GM12878 (cell line): ENCODE results near the gene MAPKAP1. TPM values are rescaled to one million over a fixed set of nuclear protein-coding genes. Genes with fewer than 3 reads are reported as not detected.

Experiments
- ATAC-seq: fragments of 200-7000 bp; cut with Tn5 transposase; 3 replicates; pipeline ENCODE4 v1.9.1; 2020; ENCODE audit warnings: mild to moderate bottlenecking, moderate library complexity
- BruUV-seq: library from RNA; stranded (reverse); fragments of 400-500 nt; replicated peaks from 2 replicates; lab custom pipeline; 2021; lab: Mats Ljungman, UMichigan
- CTCF ChIA-PET: fragments of 300-600 bp; sonication (Branson Sonifier 250); formaldehyde crosslinking; extraction: SDS; loops from one replicate; lab custom pipeline; 2021; ENCODE audit warnings: inconsistent platforms; lab: Yijun Ruan, JAX
- POLR2A ChIA-PET: fragments of 350-600 bp; formaldehyde crosslinking; extraction: SDS; loops from one replicate; lab custom pipeline; 2021; ENCODE audit warnings: inconsistent platforms; lab: Charles Lee
- RAD21 ChIA-PET: fragments of 300-600 bp; sonication (Branson Sonifier 250); formaldehyde crosslinking; loops from one replicate; lab custom pipeline; 2023; ENCODE audit warnings: antibody characterized with exemption; ENCODE audit not compliant: unreplicated experiment; lab: Charles Lee
- SMC1A ChIA-PET: fragments of 300-600 bp; sonication (Branson Sonifier 250); formaldehyde crosslinking; loops from one replicate; lab custom pipeline; 2023; ENCODE audit not compliant: unreplicated experiment, uncharacterized antibody; lab: Charles Lee
- DNase-seq: peaks from one replicate; pipeline ENCODE4 v3.0.0-alpha.2; 2011; ENCODE audit warnings: low read depth, low spot score
- FAIRE-seq: peaks from 3 replicates; lab custom pipeline; 2011; peaks lifted over from hg19 to GRCh38; lab: Jason Lieb, UNC
- H2AFZ ChIP-seq: 2 replicates; pipeline ENCODE4 v1.6.0; 2011; ENCODE audit warnings: low read depth, low read length, control low read depth; ENCODE audit not compliant: control insufficient read depth
- H3K27ac ChIP-seq: 2 replicates; pipeline ENCODE4 v1.5.1; 2011; ENCODE audit warnings: control low read depth; ENCODE audit not compliant: control insufficient read depth, insufficient read depth
- H3K27me3 ChIP-seq, 2 experiments: replicated peaks in 1 of 2; 2 replicates each; pipeline versions ENCODE4 v1.6.0 to v1.6.1; 2011; ENCODE audit warnings: low read length in 1 of 2; ENCODE audit not compliant: control insufficient read depth in 2 of 2, insufficient read depth in 2 of 2
- H3K36me3 ChIP-seq, 2 experiments: 2 replicates each; pipeline ENCODE4 v1.5.1; 2011; ENCODE audit warnings: low read length in 1 of 2; ENCODE audit not compliant: control insufficient read depth in 2 of 2, insufficient read depth in 2 of 2
- H3K4me1 ChIP-seq: 2 replicates; pipeline ENCODE4 v1.6.1; 2011; ENCODE audit warnings: mild to moderate bottlenecking, low read length, moderate library complexity, mixed read lengths; ENCODE audit not compliant: control insufficient read depth, insufficient read depth
- H3K4me2 ChIP-seq: 2 replicates; pipeline ENCODE4 v1.6.0; 2011; ENCODE audit warnings: control low read depth; ENCODE audit not compliant: control insufficient read depth, insufficient read depth
- H3K4me3 ChIP-seq: fragments of 200-600 bp; sonication (generic); 2 replicates; pipeline ENCODE4 v1.5.1; 2016
- H3K79me2 ChIP-seq: 2 replicates; pipeline ENCODE4 v1.6.0; 2011; ENCODE audit warnings: low read length; ENCODE audit not compliant: control insufficient read depth, insufficient read depth
- H3K9ac ChIP-seq: 2 replicates; pipeline ENCODE4 v1.8.0; 2011; ENCODE audit warnings: low read length, control low read depth, mixed read lengths; ENCODE audit not compliant: control insufficient read depth, insufficient read depth
- H3K9me3 ChIP-seq: replicated peaks from 3 replicates; pipeline ENCODE4 v1.5.1; 2011; ENCODE audit warnings: mild to moderate bottlenecking, low read length; ENCODE audit not compliant: control insufficient read depth, insufficient read depth
- H4K20me1 ChIP-seq: 2 replicates; pipeline ENCODE4 v1.6.0; 2011; ENCODE audit not compliant: control insufficient read depth, insufficient read depth
- POU2F2 ChIP-seq: IDR thresholded peaks from 3 replicates; pipeline ENCODE4 v1.6.1; 2011; ENCODE audit warnings: low read depth, mild to moderate bottlenecking, low read length, borderline replicate concordance
- SMARCA5 ChIP-seq: fragments of 450-650 bp; IDR thresholded peaks from 2 replicates; pipeline ENCODE4 v1.6.1; 2017; ENCODE audit warnings: mild to moderate bottlenecking
- TAF1 ChIP-seq: IDR thresholded peaks from 2 replicates; pipeline ENCODE4 v1.6.1; 2011; ENCODE audit warnings: mild to moderate bottlenecking, low read depth, low read length, borderline replicate concordance
- ZBTB11 ChIP-seq: fragments of 450-650 bp; formaldehyde crosslinking; IDR thresholded peaks from 2 replicates; pipeline ENCODE4 v1.5.0; 2022; ENCODE audit warnings: mild to moderate bottlenecking, missing genetic modification characterization
- ZNF24 ChIP-seq: fragments of 450-650 bp; IDR thresholded peaks from 2 replicates; pipeline ENCODE4 v1.6.1; 2017; ENCODE audit warnings: antibody characterized with exemption, mild to moderate bottlenecking
- ZNF592 ChIP-seq: fragments of 450-650 bp; IDR thresholded peaks from 2 replicates; pipeline ENCODE4 v1.6.1; 2017; ENCODE audit warnings: mild to moderate bottlenecking, moderate library complexity
- whole genome bisulfite sequencing: methylation state at CpG from one replicate; pipeline ENCODE4 v1.1.6; 2016; ENCODE audit warnings: low lambda C conversion rate; ENCODE audit not compliant: insufficient replicate concordance, insufficient coverage; ENCODE audit errors: missing lambda C conversion rate; 5-methylcytosine and 5-hydroxymethylcytosine counted together
- in situ Hi-C: fragments of 300-500 bp; cut with MboI; formaldehyde crosslinking; loops from 9 replicates; pipeline ENCODE4 v1.14.3; 2018; ENCODE audit warnings: mixed read lengths
- intact Hi-C: fragments of 100-400 bp; cut with micrococcal nuclease; formaldehyde crosslinking; loops from one replicate; pipeline ENCODE4 v1.14.2; 2022; ENCODE audit not compliant: unreplicated experiment
- polyA plus RNA-seq, 11 experiments: library from polyadenylated mRNA; depleted of rRNA in 4 of 11; unstranded in 6 of 11; stranded (reverse) in 5 of 11; fragments of >200 nt; fragmentation: Nextera tagmentation in 4 of 11; fragmentation: Illumina TruSeq in 1 of 11; extraction: Ambion mirVana in 4 of 11; extraction: Trizol in 1 of 11; gene quantifications; 1 replicate in 1 of 11; 2 replicates in 10 of 11; pipeline versions ENCODE4 v1.2.1 to v1.2.3, GENCODE V29; 2011 to 2016; ENCODE audit warnings: inconsistent platforms in 2 of 11, missing spikeins in 2 of 11, low read depth in 1 of 11
- total RNA-seq, 4 experiments: library from RNA; depleted of rRNA in 3 of 4; stranded (reverse); fragments of >200 nt in 3 of 4; fragmentation: Illumina TruSeq in 1 of 4; extraction: Trizol in 1 of 4; gene quantifications; 2 replicates each; pipeline versions ENCODE4 v1.2.1 to v1.2.3, GENCODE V29; 2013 to 2021
- TF ChIP-seq, protein P1 (sequence below): fragments of 450-650 bp; IDR thresholded peaks from 2 replicates; pipeline ENCODE4 v1.6.1; 2017; ENCODE audit warnings: mild to moderate bottlenecking, moderate library complexity
- TF ChIP-seq, protein P2 (sequence below): IDR thresholded peaks from 2 replicates; pipeline ENCODE4 v1.6.1; 2011; ENCODE audit warnings: mild to moderate bottlenecking, low read depth, low read length, moderate library complexity; ENCODE audit not compliant: insufficient replicate concordance

The MAPKAP1 gene
- total and polyA plus RNA-seq, 10 of the 15 experiments (the other 5 are each of a cell fraction or from before 2014, with no cell fraction given) = 5.1 to 188 (median 105) TPM

- POLR2A ChIA-PET = interaction anchor here (1.0 to 1.4 kb wide), 3 partner anchors 19 to 57 kb away, joined by 3 read pairs; no protein-coding TSS in a partner anchor
- H3K9me3 ChIP-seq = no peaks in the 10 kb centered on the region
- DNase-seq (no peak), ATAC-seq (no peak), FAIRE-seq (no peak)
- H3K79me2 ChIP-seq = peaks cover 94% of the 10 kb centered on the region
- H3K36me3 ChIP-seq = peaks cover 0 to 2% of the 10 kb centered on the region in 2 experiments; a peak in 1 of 4 replicates
- no peak overlapping the region; the same call in 1 of the 2 replicates for H3K4me3 ChIP-seq
- WGBS = 85% methylated on average over 3 of the region's 3 CpGs
- RAD21 ChIA-PET = interaction anchor here (1.4 to 10.4 kb wide), 3 partner anchors 49 to 67 kb away, joined by 3 to 151 read pairs (median 21); no protein-coding TSS in a partner anchor
- H2AFZ ChIP-seq = no peak overlapping the region
- H3K27ac ChIP-seq = peak overlapping the region; percentile 68
- H3K4me1 ChIP-seq = peaks cover 22% of the 10 kb centered on the region
- intact Hi-C loops (loop anchor here (2.0 to 5.0 kb wide), 2 partner anchors 49 to 138 kb away; no protein-coding TSS in a partner anchor), in situ Hi-C loops (no loop called here)
- CTCF ChIA-PET = interaction anchor here (0.6 to 2.3 kb wide), 4 partner anchors 49 to 67 kb away, joined by 3 to 9 read pairs (median 4); no protein-coding TSS in a partner anchor
- peak overlapping the region; percentile 73 for H3K4me2 ChIP-seq
- no TSS peak for BruUV-seq
- H4K20me1 ChIP-seq = no peaks in the 10 kb centered on the region
- no peaks in the 10 kb centered on the region for H3K27me3 ChIP-seq
- SMC1A ChIA-PET = interaction anchor here (0.5 to 11.7 kb wide), 7 partner anchors 18 to 245 kb away, joined by 3 to 185 read pairs (median 5); no protein-coding TSS in a partner anchor
- no peak overlapping the region for H3K9ac ChIP-seq
- TF ChIP-seq TAF1 = no peak
- TF ChIP-seq POU2F2 = no peak
- 0 out of 2 replicates have a peak, but pooled peaks have one; percentile 33 for TF ChIP-seq ZNF24
- TF ChIP-seq, protein P1, sequence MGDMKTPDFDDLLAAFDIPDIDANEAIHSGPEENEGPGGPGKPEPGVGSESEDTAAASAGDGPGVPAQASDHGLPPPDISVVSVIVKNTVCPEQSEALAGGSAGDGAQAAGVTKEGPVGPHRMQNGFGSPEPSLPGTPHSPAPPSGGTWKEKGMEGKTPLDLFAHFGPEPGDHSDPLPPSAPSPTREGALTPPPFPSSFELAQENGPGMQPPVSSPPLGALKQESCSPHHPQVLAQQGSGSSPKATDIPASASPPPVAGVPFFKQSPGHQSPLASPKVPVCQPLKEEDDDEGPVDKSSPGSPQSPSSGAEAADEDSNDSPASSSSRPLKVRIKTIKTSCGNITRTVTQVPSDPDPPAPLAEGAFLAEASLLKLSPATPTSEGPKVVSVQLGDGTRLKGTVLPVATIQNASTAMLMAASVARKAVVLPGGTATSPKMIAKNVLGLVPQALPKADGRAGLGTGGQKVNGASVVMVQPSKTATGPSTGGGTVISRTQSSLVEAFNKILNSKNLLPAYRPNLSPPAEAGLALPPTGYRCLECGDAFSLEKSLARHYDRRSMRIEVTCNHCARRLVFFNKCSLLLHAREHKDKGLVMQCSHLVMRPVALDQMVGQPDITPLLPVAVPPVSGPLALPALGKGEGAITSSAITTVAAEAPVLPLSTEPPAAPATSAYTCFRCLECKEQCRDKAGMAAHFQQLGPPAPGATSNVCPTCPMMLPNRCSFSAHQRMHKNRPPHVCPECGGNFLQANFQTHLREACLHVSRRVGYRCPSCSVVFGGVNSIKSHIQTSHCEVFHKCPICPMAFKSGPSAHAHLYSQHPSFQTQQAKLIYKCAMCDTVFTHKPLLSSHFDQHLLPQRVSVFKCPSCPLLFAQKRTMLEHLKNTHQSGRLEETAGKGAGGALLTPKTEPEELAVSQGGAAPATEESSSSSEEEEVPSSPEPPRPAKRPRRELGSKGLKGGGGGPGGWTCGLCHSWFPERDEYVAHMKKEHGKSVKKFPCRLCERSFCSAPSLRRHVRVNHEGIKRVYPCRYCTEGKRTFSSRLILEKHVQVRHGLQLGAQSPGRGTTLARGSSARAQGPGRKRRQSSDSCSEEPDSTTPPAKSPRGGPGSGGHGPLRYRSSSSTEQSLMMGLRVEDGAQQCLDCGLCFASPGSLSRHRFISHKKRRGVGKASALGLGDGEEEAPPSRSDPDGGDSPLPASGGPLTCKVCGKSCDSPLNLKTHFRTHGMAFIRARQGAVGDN = peak; percentile 74; the same call in 1 of the 2 replicates
- peak; percentile 85 for TF ChIP-seq ZNF592
- no peak for TF ChIP-seq ZBTB11 (CRISPR knock-in tag)
- TF ChIP-seq, protein P2, sequence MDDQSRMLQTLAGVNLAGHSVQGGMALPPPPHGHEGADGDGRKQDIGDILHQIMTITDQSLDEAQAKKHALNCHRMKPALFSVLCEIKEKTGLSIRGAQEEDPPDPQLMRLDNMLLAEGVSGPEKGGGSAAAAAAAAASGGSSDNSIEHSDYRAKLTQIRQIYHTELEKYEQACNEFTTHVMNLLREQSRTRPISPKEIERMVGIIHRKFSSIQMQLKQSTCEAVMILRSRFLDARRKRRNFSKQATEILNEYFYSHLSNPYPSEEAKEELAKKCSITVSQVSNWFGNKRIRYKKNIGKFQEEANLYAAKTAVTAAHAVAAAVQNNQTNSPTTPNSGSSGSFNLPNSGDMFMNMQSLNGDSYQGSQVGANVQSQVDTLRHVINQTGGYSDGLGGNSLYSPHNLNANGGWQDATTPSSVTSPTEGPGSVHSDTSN = no peak
- 0 out of 2 replicates have a peak, but pooled peaks have one; percentile 45 for TF ChIP-seq SMARCA5
Observed at GRCh38 chr9:125699870-125700269, 7.1 kb downstream of the MAPKAP1 start.
